Hepatocyte (in vitro differentiated cells): ENCODE data around the gene ADAMTS2.

ENCODE experiments used
- CTCF ChIP-seq: fragments of 200-600 bp; sonication (generic); IDR thresholded peaks from 2 replicates; pipeline ENCODE4 v1.5.1; 2016; ENCODE audit warnings: antibody characterized with exemption, mild to moderate bottlenecking; ENCODE audit not compliant: poor library complexity
- EZH2 ChIP-seq: fragments of 200-600 bp; sonication (generic); IDR thresholded peaks from 2 replicates; pipeline ENCODE4 v1.6.1; 2016; ENCODE audit warnings: antibody characterized with exemption, mild to moderate bottlenecking, borderline replicate concordance

DNA sequence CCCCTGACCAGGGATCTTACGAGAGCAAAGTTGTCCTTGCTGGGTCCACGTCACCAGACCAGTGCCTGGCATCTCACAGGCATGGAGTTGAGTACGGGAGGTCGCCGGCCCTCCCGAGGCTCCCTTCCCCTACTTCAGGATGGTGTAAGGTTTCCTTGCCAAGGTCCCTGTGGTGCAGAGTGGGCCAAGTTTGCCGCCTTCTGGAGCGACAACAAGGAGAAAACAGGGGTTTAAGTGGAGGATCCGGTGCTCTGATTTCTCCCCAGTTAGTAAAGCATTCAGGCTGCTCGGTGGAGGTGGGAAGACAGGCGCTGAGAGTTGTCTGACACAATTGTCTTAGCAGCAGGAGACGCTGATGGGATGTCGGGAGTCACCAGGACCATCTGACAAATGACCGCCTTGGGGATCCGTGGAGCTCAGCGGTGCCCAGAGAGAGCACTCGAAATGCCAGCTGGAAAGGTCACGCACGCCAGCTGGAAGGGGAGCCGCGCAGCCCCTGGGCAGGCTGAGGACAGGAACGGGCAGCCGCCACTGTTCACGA, 37.3 kb downstream of the ADAMTS2 start:
- TF ChIP-seq CTCF (no peak), EZH2 (no peak)
